ENCODE results near the gene SRPK1. TPM values are rescaled to one million over a fixed set of nuclear protein-coding genes. Genes with fewer than 3 reads are reported as not detected.

Gene SRPK1
- 70.1 and 102 TPM in 2 replicates for total RNA-seq

DNA sequence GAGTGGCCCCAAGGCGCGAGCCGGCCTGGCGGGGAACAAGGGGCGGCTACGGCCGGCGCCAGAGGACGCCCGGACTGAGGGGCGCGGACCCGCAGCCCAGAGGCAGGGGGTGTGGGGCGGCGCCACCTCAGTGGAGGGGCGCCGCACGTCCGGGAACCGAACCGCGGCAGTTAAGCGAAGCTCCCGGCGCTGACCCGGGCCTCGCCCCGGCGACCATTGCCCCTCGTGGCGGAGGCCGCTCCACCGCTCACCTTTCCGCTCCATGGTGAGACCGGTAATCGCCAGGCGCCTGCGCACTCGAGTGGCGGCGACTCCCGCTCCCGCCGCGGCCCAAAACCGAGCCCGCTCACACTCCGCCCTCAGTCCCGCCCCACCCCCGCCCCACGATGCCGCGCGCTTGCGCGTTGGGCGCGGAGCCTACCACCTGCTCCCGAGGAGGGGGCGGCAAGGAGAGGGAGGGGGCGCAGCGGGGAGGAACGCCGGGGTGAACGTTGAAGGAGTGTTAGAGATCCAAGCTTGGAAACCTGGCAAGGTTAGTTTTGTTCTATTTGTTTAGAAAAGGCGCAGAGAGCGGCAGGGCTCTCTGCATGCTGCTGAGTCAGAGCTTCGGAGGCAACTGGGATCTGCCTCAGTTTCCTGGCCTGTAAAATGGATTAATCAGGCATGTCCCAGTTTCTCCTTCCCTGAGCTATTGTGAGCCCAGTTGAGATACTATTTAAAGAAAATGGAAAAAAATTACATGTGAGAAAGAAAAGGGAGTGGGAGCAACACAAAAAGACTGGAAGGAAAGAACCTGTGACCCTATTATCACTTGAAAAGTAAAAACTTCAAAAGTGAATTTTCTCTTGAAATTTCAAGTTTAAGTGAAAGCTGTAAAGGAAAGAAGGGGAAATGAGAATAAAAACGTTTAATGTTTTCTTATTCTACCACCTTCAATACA is at the start of gene SRPK1:
TSS of gene SRPK1 (minus strand) at position 306 of the 940 bp plus-strand sequence. CDS start at position 264, 42 bp downstream.

DNA sequence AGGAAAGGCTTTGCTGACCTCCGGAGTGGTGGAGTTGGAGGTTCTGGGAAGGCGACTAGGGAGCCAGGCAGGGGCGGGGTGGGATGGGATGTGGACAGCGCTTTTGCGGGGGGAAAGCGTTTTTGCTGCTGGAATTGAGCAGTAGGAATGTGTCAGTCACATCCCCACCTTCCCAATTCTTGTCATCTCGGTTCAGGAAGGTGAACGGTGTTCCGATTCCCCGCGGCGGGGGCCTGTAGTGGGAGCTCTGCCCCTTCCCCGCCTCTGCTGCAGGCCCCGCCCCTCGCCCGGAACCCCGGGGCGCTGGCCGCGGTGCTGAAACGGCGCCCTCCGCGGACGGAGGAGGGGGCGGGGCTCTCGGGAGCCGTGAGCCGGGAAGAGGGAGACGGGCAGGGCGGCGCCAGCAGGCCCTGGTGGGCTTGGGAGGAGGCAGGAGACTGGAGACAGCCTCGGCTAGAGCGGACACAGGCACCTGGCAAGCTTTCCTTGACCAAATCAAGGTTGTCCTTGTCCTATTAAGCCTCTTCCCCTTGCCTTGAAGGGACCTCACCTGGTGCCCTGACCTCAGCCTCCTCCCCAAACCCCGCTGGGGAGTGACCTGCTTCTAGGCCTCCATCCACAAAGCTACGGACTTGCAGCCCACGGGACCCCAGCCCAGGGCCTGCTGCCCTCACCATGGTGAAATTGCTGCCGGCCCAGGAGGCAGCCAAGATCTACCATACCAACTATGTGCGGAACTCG is 115.7 kb downstream of the SRPK1 start, which contains the start of gene LHFPL5:
TSS of gene LHFPL5 (plus strand) at position 357 of the 741 bp plus-strand sequence. CDS start at position 676, 319 bp downstream.

Other genes starting within 250 kb of the SRPK1 start
- gene FKBP5, start 232.2 kb downstream of the SRPK1 start, total RNA-seq: 20.0 and 65.2 TPM in 2 replicates
- 0.64 and 1.4 TPM in 2 replicates for gene ARMC12, start 184.1 kb downstream of the SRPK1 start, total RNA-seq
- gene CLPSL2, start 144.5 kb downstream of the SRPK1 start, total RNA-seq: not detected in 2 replicates
- not detected in 2 replicates for gene CLPSL1, start 140.1 kb downstream of the SRPK1 start, total RNA-seq
- gene CLPS, start 123.8 kb downstream of the SRPK1 start, total RNA-seq: not detected in 2 replicates
- not detected in 2 replicates for gene LHFPL5, start 115.7 kb downstream of the SRPK1 start, total RNA-seq
- not detected in 2 replicates for gene SLC26A8, start 103.5 kb upstream of the SRPK1 start, total RNA-seq
- 42.2 and 54.6 TPM in 2 replicates for gene MAPK14, start 106.7 kb upstream of the SRPK1 start, total RNA-seq
- gene MAPK13, start 209.4 kb upstream of the SRPK1 start, total RNA-seq: 40.3 and 44.3 TPM in 2 replicates